ENCODE measurements around the gene MYCBP.

Gene MYCBP

GRCh38 chr1:38819516-38819915 lies 53.6 kb downstream of the MYCBP start:
- no peak overlapping the region for H3K27ac Mint-ChIP-seq
- peaks cover 27% of the 10 kb centered on the region for H3K27me3 Mint-ChIP-seq
- peaks cover 14% of the 10 kb centered on the region for H3K4me1 Mint-ChIP-seq (ENCODE audit: low read depth)
- no peaks in the 10 kb centered on the region for H3K9me3 Mint-ChIP-seq (ENCODE audit: low read depth)
- peaks cover 3% of the 10 kb centered on the region for H3K36me3 Mint-ChIP-seq
- peak overlapping the region; percentile 9 for H3K4me3 Mint-ChIP-seq

- H3K4me1 Mint-ChIP-seq (ENCODE audit: low read depth) = peaks cover 14% of the 10 kb centered on the region
- peak overlapping the region; percentile 33 for H3K4me3 Mint-ChIP-seq
- peaks cover 30% of the 10 kb centered on the region for H3K27me3 Mint-ChIP-seq
- H3K27ac Mint-ChIP-seq = no peak overlapping the region
- no peaks in the 10 kb centered on the region for H3K9me3 Mint-ChIP-seq (ENCODE audit: low read depth)
- H3K36me3 Mint-ChIP-seq = peaks cover 3% of the 10 kb centered on the region
These were observed 54.1 kb downstream of the MYCBP start for GRCh38 chr1:38819040-38819439.

- Mint-ChIP-seq H3K9me3 (ENCODE audit: low read depth) (no peaks in the 10 kb centered on the region), H3K27me3 (peaks cover 33% of the 10 kb centered on the region), H3K36me3 (peaks cover 3% of the 10 kb centered on the region), H3K27ac (no peak overlapping the region), H3K4me1 (ENCODE audit: low read depth) (peaks cover 14% of the 10 kb centered on the region), H3K4me3 (peak overlapping the region; percentile 60)
These were observed 54.8 kb downstream of the MYCBP start for GRCh38 chr1:38818175-38818976.

- peaks cover 14% of the 10 kb centered on the region for H3K4me1 Mint-ChIP-seq (ENCODE audit: low read depth)
- H3K36me3 Mint-ChIP-seq = peaks cover 3% of the 10 kb centered on the region
- peak overlapping the region; percentile 45 for H3K4me3 Mint-ChIP-seq
- H3K9me3 Mint-ChIP-seq (ENCODE audit: low read depth) = no peaks in the 10 kb centered on the region
- no peak overlapping the region for H3K27ac Mint-ChIP-seq
- H3K27me3 Mint-ChIP-seq = peaks cover 36% of the 10 kb centered on the region
These were observed 55.6 kb downstream of the MYCBP start for GRCh38 chr1:38817267-38818174.

GRCh38 chr1:38815903-38816627 lies 57.1 kb downstream of the MYCBP start:
- Mint-ChIP-seq H3K4me3 (peak overlapping the region; percentile 58), H3K27ac (no peak overlapping the region), H3K27me3 (peaks cover 41% of the 10 kb centered on the region), H3K36me3 (peaks cover 3% of the 10 kb centered on the region), H3K9me3 (ENCODE audit: low read depth) (no peaks in the 10 kb centered on the region), H3K4me1 (ENCODE audit: low read depth) (peaks cover 14% of the 10 kb centered on the region)

- Mint-ChIP-seq H3K4me1 (ENCODE audit: low read depth) (peaks cover 14% of the 10 kb centered on the region), H3K4me3 (no peak overlapping the region), H3K27me3 (peaks cover 51% of the 10 kb centered on the region)
These were observed 58.1 kb downstream of the MYCBP start for GRCh38 chr1:38814984-38815464.

GRCh38 chr1:38814444-38814983 lies 58.6 kb downstream of the MYCBP start:
- H3K27ac Mint-ChIP-seq = no peak overlapping the region
- peaks cover 3% of the 10 kb centered on the region for H3K36me3 Mint-ChIP-seq
- H3K4me3 Mint-ChIP-seq = no peak overlapping the region
- H3K27me3 Mint-ChIP-seq = peaks cover 48% of the 10 kb centered on the region
- H3K4me1 Mint-ChIP-seq (ENCODE audit: low read depth) = peaks cover 14% of the 10 kb centered on the region
- no peaks in the 10 kb centered on the region for H3K9me3 Mint-ChIP-seq (ENCODE audit: low read depth)

More at GRCh38 chr1:38814984-38815464, 58.1 kb downstream of the MYCBP start:
- Mint-ChIP-seq H3K27ac (no peak overlapping the region), H3K36me3 (peaks cover 3% of the 10 kb centered on the region), H3K9me3 (ENCODE audit: low read depth) (no peaks in the 10 kb centered on the region)

- peaks cover 48% of the 10 kb centered on the region for H3K27me3 Mint-ChIP-seq
- no peak overlapping the region for H3K27ac Mint-ChIP-seq
- no peaks in the 10 kb centered on the region for H3K9me3 Mint-ChIP-seq (ENCODE audit: low read depth)
- H3K36me3 Mint-ChIP-seq = peaks cover 3% of the 10 kb centered on the region
- peaks cover 14% of the 10 kb centered on the region for H3K4me1 Mint-ChIP-seq (ENCODE audit: low read depth)
- no peak overlapping the region for H3K4me3 Mint-ChIP-seq
These were observed 60.2 kb downstream of the MYCBP start for GRCh38 chr1:38812981-38813380.

Measured in activated naive CD8-positive, alpha-beta T cell (primary cell).